GM19324 (cell line): ENCODE measurements around the gene ATP8B2.

Experiments
- ATAC-seq: cut with Tn5 transposase; IDR thresholded peaks from one replicate; pipeline ENCODE4 v1.9.1; 2021; ENCODE audit warnings: mild to moderate bottlenecking, moderate library complexity; ENCODE audit not compliant: unreplicated experiment, low FRiP score

Gene ATP8B2

GRCh38 chr1:154386643-154387352 is 61.5 kb downstream of the ATP8B2 start:
- ATAC-seq: peak; percentile 76

- no peak for ATAC-seq
These were observed 65.9 kb downstream of the ATP8B2 start for GRCh38 chr1:154391086-154391770.

GRCh38 chr1:154398141-154398540 is 72.8 kb downstream of the ATP8B2 start:
- ATAC-seq: no peak

- ATAC-seq: no peak
These were observed 73.4 kb downstream of the ATP8B2 start for GRCh38 chr1:154398678-154399077.

GRCh38 chr1:154400381-154400801 is 75.1 kb downstream of the ATP8B2 start:
- ATAC-seq: no peak
